ENCODE measurements around the gene THEMIS. TPM values are rescaled to one million over a fixed set of nuclear protein-coding genes. Genes with fewer than 3 reads are reported as not detected.

Gene THEMIS
- total RNA-seq, 1 experiment from 2014 or later, result not detected

DNA sequence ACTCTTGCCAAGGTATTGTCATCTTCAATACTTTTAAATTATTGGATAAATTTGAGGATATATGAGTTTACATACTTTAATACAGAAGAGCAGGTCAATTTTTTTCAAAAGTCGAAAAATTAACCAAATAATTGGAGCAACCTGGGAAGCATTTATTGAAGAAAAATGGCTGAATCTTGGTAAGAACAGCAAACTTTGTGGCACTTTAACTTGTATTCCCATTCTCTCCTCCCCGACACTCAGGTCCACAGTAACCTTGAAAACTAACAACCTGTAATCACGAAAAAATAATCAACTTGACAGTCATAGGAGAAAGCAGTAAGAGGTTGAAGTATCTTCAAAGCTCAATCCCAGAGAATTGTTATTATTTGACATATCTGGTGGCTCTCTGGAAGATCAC is 55.6 kb downstream of the THEMIS start:
- DNase-seq (ENCODE audit: low spot score), result no peak
- CTCF ChIA-PET, result no interaction called here
- TF ChIP-seq, protein P1, sequence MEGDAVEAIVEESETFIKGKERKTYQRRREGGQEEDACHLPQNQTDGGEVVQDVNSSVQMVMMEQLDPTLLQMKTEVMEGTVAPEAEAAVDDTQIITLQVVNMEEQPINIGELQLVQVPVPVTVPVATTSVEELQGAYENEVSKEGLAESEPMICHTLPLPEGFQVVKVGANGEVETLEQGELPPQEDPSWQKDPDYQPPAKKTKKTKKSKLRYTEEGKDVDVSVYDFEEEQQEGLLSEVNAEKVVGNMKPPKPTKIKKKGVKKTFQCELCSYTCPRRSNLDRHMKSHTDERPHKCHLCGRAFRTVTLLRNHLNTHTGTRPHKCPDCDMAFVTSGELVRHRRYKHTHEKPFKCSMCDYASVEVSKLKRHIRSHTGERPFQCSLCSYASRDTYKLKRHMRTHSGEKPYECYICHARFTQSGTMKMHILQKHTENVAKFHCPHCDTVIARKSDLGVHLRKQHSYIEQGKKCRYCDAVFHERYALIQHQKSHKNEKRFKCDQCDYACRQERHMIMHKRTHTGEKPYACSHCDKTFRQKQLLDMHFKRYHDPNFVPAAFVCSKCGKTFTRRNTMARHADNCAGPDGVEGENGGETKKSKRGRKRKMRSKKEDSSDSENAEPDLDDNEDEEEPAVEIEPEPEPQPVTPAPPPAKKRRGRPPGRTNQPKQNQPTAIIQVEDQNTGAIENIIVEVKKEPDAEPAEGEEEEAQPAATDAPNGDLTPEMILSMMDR (conservative IDR thresholded peaks at IDR 0.05; ENCODE audit: low read depth, low read length), result no peak
- TF ChIP-seq EZH2 (IDR thresholded peaks at IDR 0.05; ENCODE audit: borderline replicate concordance, low read depth, low read length, poor library complexity, severe bottlenecking), result no peak

DNA sequence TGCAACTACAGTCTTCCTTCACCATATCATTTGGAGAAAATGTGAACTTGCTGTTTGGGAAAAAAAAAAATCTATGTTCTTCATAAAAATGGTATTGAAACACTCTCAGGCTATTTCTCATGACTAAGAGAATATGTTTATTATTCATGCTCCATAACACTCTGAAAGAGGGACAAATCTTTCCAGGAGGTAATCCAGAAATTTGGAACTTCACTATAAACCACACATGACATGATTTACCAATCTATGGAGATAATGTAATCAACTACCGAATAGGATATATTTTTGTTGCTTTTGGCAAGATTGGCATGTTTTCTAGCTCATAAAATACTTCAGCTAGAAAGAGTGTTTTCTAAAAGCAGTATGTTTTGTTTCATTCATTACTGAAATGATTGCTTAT is 56.3 kb downstream of the THEMIS start:
- no peak overlapping the region for H3K4me3 ChIP-seq (ENCODE audit: low read depth, low read length, poor library complexity, severe bottlenecking)
- intact Hi-C loops (cut with micrococcal nuclease; ENCODE audit: unreplicated experiment), result no loop called here
- ChIA-PET POLR2A (ENCODE audit: low non-redundant PET) (no interaction called here), CTCF (no interaction called here)
- TF ChIP-seq EZH2 (IDR thresholded peaks at IDR 0.05; ENCODE audit: borderline replicate concordance, low read depth, low read length, poor library complexity, severe bottlenecking), result no peak
- TF ChIP-seq, protein P1 (conservative IDR thresholded peaks at IDR 0.05; ENCODE audit: low read depth, low read length), result no peak
- BruUV-seq (replicated peaks), result no TSS peak
- H3K27ac ChIP-seq (ENCODE audit: low read depth, low read length, poor library complexity, severe bottlenecking), result no peak overlapping the region
- no peaks in the 10 kb centered on the region for H3K36me3 ChIP-seq (ENCODE audit: insufficient read depth, low read length, poor library complexity, severe bottlenecking)
- no peak for DNase-seq (ENCODE audit: low spot score)
- H3K27me3 ChIP-seq (replicated peaks; ENCODE audit: insufficient read depth, low read depth, low read length, poor library complexity), result no peaks in the 10 kb centered on the region
- no peaks in the 10 kb centered on the region for H3K9me3 ChIP-seq (ENCODE audit: low read depth, low read length, poor library complexity, severe bottlenecking)
- peaks cover 6% of the 10 kb centered on the region for H3K4me1 ChIP-seq (ENCODE audit: insufficient read depth, low read length, poor library complexity, severe bottlenecking)

More for the DNA sequence above, 55.6 kb downstream of the THEMIS start:
- no peaks in the 10 kb centered on the region for H3K9me3 ChIP-seq (ENCODE audit: low read depth, low read length, poor library complexity, severe bottlenecking)
- intact Hi-C loops (cut with micrococcal nuclease; ENCODE audit: unreplicated experiment), result no loop called here
- POLR2A ChIA-PET (ENCODE audit: low non-redundant PET), result no interaction called here
- no peaks in the 10 kb centered on the region for H3K27me3 ChIP-seq (replicated peaks; ENCODE audit: insufficient read depth, low read depth, low read length, poor library complexity)
- BruUV-seq (replicated peaks), result no TSS peak
- H3K4me1 ChIP-seq (ENCODE audit: insufficient read depth, low read length, poor library complexity, severe bottlenecking), result peaks cover 6% of the 10 kb centered on the region
- no peak overlapping the region for H3K27ac ChIP-seq (ENCODE audit: low read depth, low read length, poor library complexity, severe bottlenecking)
- no peaks in the 10 kb centered on the region for H3K36me3 ChIP-seq (ENCODE audit: insufficient read depth, low read length, poor library complexity, severe bottlenecking)
- H3K4me3 ChIP-seq (ENCODE audit: low read depth, low read length, poor library complexity, severe bottlenecking), result no peak overlapping the region

DNA sequence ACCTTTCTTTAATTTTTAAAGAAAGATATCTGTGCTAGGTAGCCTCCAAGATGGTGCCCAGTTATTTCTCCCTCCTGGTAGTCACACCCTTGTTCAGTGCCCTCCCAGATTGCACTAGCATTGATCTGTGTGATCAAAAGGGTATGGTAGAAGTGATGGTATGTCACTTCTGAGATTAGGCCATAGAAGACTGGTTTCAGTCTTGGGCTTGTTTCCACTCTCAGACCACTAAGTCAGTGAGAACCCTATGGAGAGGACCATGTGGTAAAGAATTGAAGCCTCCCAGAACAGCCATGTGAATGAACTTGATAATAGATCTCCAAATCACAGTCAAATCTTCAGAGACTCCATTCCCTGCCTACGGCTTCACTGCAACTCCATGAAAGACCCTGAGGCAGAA is 57.3 kb downstream of the THEMIS start:
- Histone ChIP-seq H3K36me3 (ENCODE audit: insufficient read depth, low read length, poor library complexity, severe bottlenecking) (no peaks in the 10 kb centered on the region), H3K27ac (ENCODE audit: low read depth, low read length, poor library complexity, severe bottlenecking) (no peak overlapping the region), H3K4me1 (ENCODE audit: insufficient read depth, low read length, poor library complexity, severe bottlenecking) (peaks cover 6% of the 10 kb centered on the region), H3K4me3 (ENCODE audit: low read depth, low read length, poor library complexity, severe bottlenecking) (no peak overlapping the region), H3K9me3 (ENCODE audit: low read depth, low read length, poor library complexity, severe bottlenecking) (no peaks in the 10 kb centered on the region), H3K27me3 (replicated peaks; ENCODE audit: insufficient read depth, low read depth, low read length, poor library complexity) (no peaks in the 10 kb centered on the region)
- no TSS peak for BruUV-seq (replicated peaks)
- CTCF ChIA-PET, result no interaction called here
- DNase-seq (ENCODE audit: low spot score), result no peak
- no peak for TF ChIP-seq EZH2 (IDR thresholded peaks at IDR 0.05; ENCODE audit: borderline replicate concordance, low read depth, low read length, poor library complexity, severe bottlenecking)
- TF ChIP-seq, protein P1 (conservative IDR thresholded peaks at IDR 0.05; ENCODE audit: low read depth, low read length), result no peak
- POLR2A ChIA-PET (ENCODE audit: low non-redundant PET), result no interaction called here
- intact Hi-C loops (cut with micrococcal nuclease; ENCODE audit: unreplicated experiment), result no loop called here

Data from A673 (cell line).